HCT116 (cell line): Measurements from ENCODE around the gene TBXAS1. TPM values are rescaled to one million over a fixed set of nuclear protein-coding genes. Genes with fewer than 3 reads are reported as not detected.

ENCODE experiments used
- ATAC-seq: fragments of 200-7000 bp; cut with Tn5 transposase; 2 replicates; pipeline ENCODE4 v1.9.1; 2020; ENCODE audit warnings: mild to moderate bottlenecking, moderate library complexity
- BruUV-seq: library from RNA; stranded (reverse); fragments of 400-500 nt; replicated peaks from 2 replicates; lab custom pipeline; 2021; lab: Mats Ljungman, UMichigan
- CTCF ChIA-PET: fragments of 300-600 bp; sonication (Branson Sonifier 250); formaldehyde crosslinking; loops from one replicate; lab custom pipeline; 2021; ENCODE audit warnings: antibody characterized with exemption; lab: Charles Lee
- POLR2A ChIA-PET: fragments of 300-600, 350-600 bp; sonication (Branson Sonifier 250); formaldehyde crosslinking; loops from one replicate; lab custom pipeline; 2021; ENCODE audit warnings: antibody characterized with exemption; lab: Charles Lee
- RAD21 ChIA-PET, 2 experiments: fragments of 300-600 bp; sonication (Branson Sonifier 250); formaldehyde crosslinking; loops; one replicate each; lab custom pipeline; 2023; ENCODE audit warnings: low total read pairs in 2 of 2; ENCODE audit not compliant: uncharacterized antibody in 2 of 2, unreplicated experiment in 2 of 2, low non-redundant PET in 1 of 2; lab: Charles Lee
- DNase-seq: peaks from one replicate; pipeline ENCODE4 v3.0.0-alpha.2; 2010; ENCODE audit warnings: low read depth, low spot score
- H2AFZ ChIP-seq: fragments of 200-600 bp; shearing (Covaris generic), sonication (generic); 2 replicates; pipeline ENCODE4 v1.6.1; 2017; ENCODE audit warnings: low read depth, mixed run types, mixed read lengths, antibody characterized with exemption, low read length; ENCODE audit not compliant: poor library complexity, severe bottlenecking
- H3K27ac ChIP-seq: 2 replicates; pipeline ENCODE4 v1.5.1; 2012; ENCODE audit warnings: low read depth, low read length
- H3K27me3 ChIP-seq: fragments of 200-600 bp; sonication (generic); 2 replicates; pipeline ENCODE4 v1.6.1; 2016; ENCODE audit warnings: mixed run types, low read length, mixed read lengths; ENCODE audit not compliant: insufficient read depth
- H3K36me3 ChIP-seq, 2 experiments: fragments of 200-500 bp in 1 of 2; fragments of 200-600 bp in 1 of 2; sonication (Bioruptor generic) in 1 of 2; sonication (generic) in 1 of 2; 2 replicates each; pipeline versions ENCODE4 v1.5.1 to v1.6.1; 2014 to 2016; ENCODE audit warnings: low read length in 2 of 2, inconsistent platforms in 1 of 2, mixed read lengths in 1 of 2, mixed run types in 1 of 2; ENCODE audit not compliant: insufficient read depth in 2 of 2, control insufficient read depth in 1 of 2
- H3K4me1 ChIP-seq, 2 experiments: fragments of 200-600 bp in 1 of 2; sonication (generic) in 1 of 2; 2 replicates each; pipeline versions ENCODE4 v1.5.1 to v1.6.1; 2012 to 2017; ENCODE audit warnings: low read length in 2 of 2, inconsistent platforms in 1 of 2, mild to moderate bottlenecking in 1 of 2, mixed read lengths in 1 of 2, mixed run types in 1 of 2, moderate library complexity in 1 of 2; ENCODE audit not compliant: insufficient read depth in 2 of 2, control insufficient read depth in 1 of 2
- H3K4me2 ChIP-seq: fragments of 200-600 bp; sonication (generic); 2 replicates; pipeline ENCODE4 v1.6.1; 2017; ENCODE audit warnings: mixed run types, low read length, mixed read lengths
- H3K4me3 ChIP-seq, 2 experiments: fragments of 200-600 bp in 1 of 2; sonication (generic) in 1 of 2; replicated peaks in 1 of 2; 2 replicates each; pipeline ENCODE4 v1.5.1; 2011 to 2016; ENCODE audit warnings: low read length in 2 of 2, control low read depth in 1 of 2, low read depth in 1 of 2, mild to moderate bottlenecking in 1 of 2, mixed read lengths in 1 of 2, mixed run types in 1 of 2
- H3K79me2 ChIP-seq: fragments of 200-600 bp; sonication (generic); 2 replicates; pipeline ENCODE4 v1.6.1; 2017; ENCODE audit warnings: mild to moderate bottlenecking, mixed run types, low read length, moderate library complexity, mixed read lengths; ENCODE audit not compliant: insufficient read depth
- H3K9ac ChIP-seq: fragments of 200-600 bp; sonication (generic); 2 replicates; pipeline ENCODE4 v1.6.1; 2016; ENCODE audit warnings: low read length, mixed read lengths
- H3K9me2 ChIP-seq: fragments of 200-600 bp; sonication (generic), shearing (Covaris generic); 2 replicates; pipeline ENCODE4 v1.6.1; 2017; ENCODE audit warnings: mixed run types, mild to moderate bottlenecking, moderate library complexity; ENCODE audit not compliant: insufficient read depth
- H3K9me3 ChIP-seq, 2 experiments: fragments of 200-500 bp in 1 of 2; fragments of 200-600 bp in 1 of 2; sonication (Bioruptor generic) in 1 of 2; sonication (generic) in 1 of 2; 2 replicates each; pipeline ENCODE4 v1.6.1; 2014 to 2017; ENCODE audit warnings: low read length in 2 of 2, mixed read lengths in 2 of 2, inconsistent platforms in 1 of 2, low read depth in 1 of 2, mild to moderate bottlenecking in 1 of 2, mixed run types in 1 of 2, moderate library complexity in 1 of 2; ENCODE audit not compliant: control insufficient read depth in 1 of 2, insufficient read depth in 1 of 2
- H4K20me1 ChIP-seq: fragments of 200-600 bp; sonication (generic), shearing (Covaris generic); 2 replicates; pipeline ENCODE4 v1.6.1; 2017; ENCODE audit warnings: mixed run types, mild to moderate bottlenecking, moderate library complexity; ENCODE audit not compliant: insufficient read depth
- ATF3 ChIP-seq: IDR thresholded peaks from 2 replicates; pipeline ENCODE4 v1.6.1; 2012
- CBX3 ChIP-seq: IDR thresholded peaks from 2 replicates; pipeline ENCODE4 v1.6.1; 2012; ENCODE audit warnings: low read depth
- CEBPB ChIP-seq: IDR thresholded peaks from 2 replicates; pipeline ENCODE4 v1.6.1; 2012; ENCODE audit warnings: low read depth
- CTCF ChIP-seq, 3 experiments: fragments of 200-600 bp in 1 of 3; sonication (generic) in 1 of 3; IDR thresholded peaks in 2 of 3; conservative IDR thresholded peaks in 1 of 3; 2 replicates each; pipeline ENCODE4 v1.5.1; 2012 to 2017; ENCODE audit warnings: low read depth in 2 of 3, low read length in 2 of 3, antibody characterized with exemption in 1 of 3, borderline replicate concordance in 1 of 3, control low read depth in 1 of 3, mild to moderate bottlenecking in 1 of 3, mixed read lengths in 1 of 3, mixed run types in 1 of 3, moderate library complexity in 1 of 3; ENCODE audit not compliant: insufficient read depth in 1 of 3
- EGR1 ChIP-seq: IDR thresholded peaks from 2 replicates; pipeline ENCODE4 v1.6.1; 2012; ENCODE audit warnings: low read depth
- ELF1 ChIP-seq: IDR thresholded peaks from 2 replicates; pipeline ENCODE4 v1.6.1; 2012; ENCODE audit warnings: low read depth, borderline replicate concordance
- EZH2 ChIP-seq: fragments of 200-600 bp; sonication (generic); IDR thresholded peaks from 2 replicates; pipeline ENCODE4 v1.6.1; 2017; ENCODE audit warnings: antibody characterized with exemption, mixed run types
- EZH2phosphoT487 ChIP-seq: fragments of 200-600 bp; IDR thresholded peaks from 2 replicates; pipeline ENCODE4 v1.6.1; 2018; ENCODE audit warnings: antibody characterized with exemption, borderline replicate concordance
- POLR2A ChIP-seq: IDR thresholded peaks from 2 replicates; pipeline ENCODE4 v1.7.0; 2011; ENCODE audit warnings: borderline replicate concordance; ENCODE audit not compliant: insufficient read depth, insufficient read length; ENCODE audit errors: extremely low read depth
- POLR2AphosphoS5 ChIP-seq: IDR thresholded peaks from 2 replicates; pipeline ENCODE4 v1.6.1; 2011; ENCODE audit warnings: mild to moderate bottlenecking, low read depth, low read length, moderate library complexity
- RAD21 ChIP-seq: IDR thresholded peaks from 2 replicates; pipeline ENCODE4 v1.6.1; 2012; ENCODE audit warnings: low read depth, mild to moderate bottlenecking
- REST ChIP-seq: IDR thresholded peaks from 2 replicates; pipeline ENCODE4 v1.6.1; 2012; ENCODE audit warnings: low read depth
- SRF ChIP-seq: IDR thresholded peaks from 2 replicates; pipeline ENCODE4 v1.6.1; 2012; ENCODE audit warnings: low read depth
- YY1 ChIP-seq: IDR thresholded peaks from 2 replicates; pipeline ENCODE4 v1.6.1; 2011; ENCODE audit warnings: low read length, low read depth, moderate library complexity, mild to moderate bottlenecking; ENCODE audit not compliant: insufficient replicate concordance; ENCODE audit errors: extremely low read depth
- ZFX ChIP-seq: fragments of 450-650 bp; IDR thresholded peaks from 2 replicates; pipeline ENCODE4 v1.6.1; 2017
- intact Hi-C: fragments of 100-400 bp; cut with micrococcal nuclease; formaldehyde crosslinking; loops from 2 replicates; pipeline ENCODE4 v1.10.0; 2022
- total RNA-seq: library from RNA; stranded (reverse); gene quantifications from one replicate; pipeline ENCODE4 v1.2.1, GENCODE V29; 2021; ENCODE audit not compliant: unreplicated experiment
- TF ChIP-seq, protein P1 (sequence below): IDR thresholded peaks from 2 replicates; pipeline ENCODE4 v1.6.1; 2011; ENCODE audit warnings: mild to moderate bottlenecking, low read length, moderate library complexity; ENCODE audit not compliant: insufficient replicate concordance; ENCODE audit errors: extremely low read depth

The TBXAS1 gene
- total RNA-seq, 1 experiment from 2014 or later, result 1.4 TPM

DNA sequence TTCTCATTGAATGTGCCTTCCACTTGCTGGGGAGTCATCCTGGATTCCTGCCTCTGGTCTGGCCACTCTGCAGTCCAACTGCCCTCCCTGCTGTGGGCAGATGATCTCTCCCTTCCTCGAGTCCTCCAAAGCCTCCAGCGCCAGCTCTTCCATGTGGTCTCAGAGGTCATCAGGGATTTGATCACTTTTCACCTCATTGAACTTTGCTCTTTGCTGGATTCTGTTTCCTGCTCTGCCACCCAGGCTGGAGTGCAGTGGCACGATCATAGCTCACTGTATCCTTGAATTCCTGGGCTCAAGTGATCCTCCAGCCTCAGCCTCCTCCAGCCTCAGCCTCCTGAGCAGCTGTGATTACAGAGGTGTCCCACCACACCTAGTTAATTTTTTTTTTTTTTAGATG, 22.1 kb upstream of the TBXAS1 start (continued):
- TF ChIP-seq REST, result no peak
- TF ChIP-seq EZH2phosphoT487, result no peak
- TF ChIP-seq, protein P1, sequence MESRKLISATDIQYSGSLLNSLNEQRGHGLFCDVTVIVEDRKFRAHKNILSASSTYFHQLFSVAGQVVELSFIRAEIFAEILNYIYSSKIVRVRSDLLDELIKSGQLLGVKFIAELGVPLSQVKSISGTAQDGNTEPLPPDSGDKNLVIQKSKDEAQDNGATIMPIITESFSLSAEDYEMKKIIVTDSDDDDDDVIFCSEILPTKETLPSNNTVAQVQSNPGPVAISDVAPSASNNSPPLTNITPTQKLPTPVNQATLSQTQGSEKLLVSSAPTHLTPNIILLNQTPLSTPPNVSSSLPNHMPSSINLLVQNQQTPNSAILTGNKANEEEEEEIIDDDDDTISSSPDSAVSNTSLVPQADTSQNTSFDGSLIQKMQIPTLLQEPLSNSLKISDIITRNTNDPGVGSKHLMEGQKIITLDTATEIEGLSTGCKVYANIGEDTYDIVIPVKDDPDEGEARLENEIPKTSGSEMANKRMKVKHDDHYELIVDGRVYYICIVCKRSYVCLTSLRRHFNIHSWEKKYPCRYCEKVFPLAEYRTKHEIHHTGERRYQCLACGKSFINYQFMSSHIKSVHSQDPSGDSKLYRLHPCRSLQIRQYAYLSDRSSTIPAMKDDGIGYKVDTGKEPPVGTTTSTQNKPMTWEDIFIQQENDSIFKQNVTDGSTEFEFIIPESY, result no peak
- no peak for TF ChIP-seq POLR2A

DNA sequence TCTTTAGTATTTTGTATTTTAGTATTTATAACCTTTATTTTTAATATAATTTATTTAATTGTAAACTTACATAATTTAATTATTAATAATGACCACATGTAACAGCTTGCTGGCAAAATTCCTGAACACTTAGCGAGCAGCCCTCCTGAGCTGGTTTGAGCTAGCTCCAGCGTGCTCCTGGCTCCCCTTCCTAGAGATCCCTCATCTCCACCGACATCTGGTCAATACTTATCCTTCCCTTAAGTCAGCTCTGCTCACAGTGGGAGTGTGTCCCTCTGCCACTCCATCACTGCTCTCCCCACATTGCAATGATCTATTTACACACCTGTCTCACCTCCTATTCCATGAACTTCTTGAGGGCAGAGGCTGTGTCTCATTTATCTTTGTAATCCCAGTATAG, 20.6 kb upstream of the TBXAS1 start:
- intact Hi-C loops, result no loop called here
- H3K4me3 ChIP-seq, result no peak overlapping the region
- ATAC-seq (no peak), DNase-seq (no peak)
- POLR2A ChIA-PET, result no interaction called here
- RAD21 ChIA-PET, result no interaction called here
- no peaks in the 10 kb centered on the region for H3K4me1 ChIP-seq
- no peak overlapping the region for H3K4me2 ChIP-seq
- no peaks in the 10 kb centered on the region for H3K79me2 ChIP-seq
- no peak overlapping the region for H3K9ac ChIP-seq
- no peak overlapping the region for H3K27ac ChIP-seq
- H3K36me3 ChIP-seq, result no peaks in the 10 kb centered on the region
- H3K27me3 ChIP-seq, result no peaks in the 10 kb centered on the region
- no TSS peak for BruUV-seq
- H3K9me2 ChIP-seq, result no peaks in the 10 kb centered on the region
- no peaks in the 10 kb centered on the region for H4K20me1 ChIP-seq
- H3K9me3 ChIP-seq, result no peaks in the 10 kb centered on the region
- CTCF ChIA-PET, result interaction anchor here (1.8 kb wide), 1 partner anchor 190 kb away, joined by 4 read pairs; no protein-coding TSS in a partner anchor
- no peak overlapping the region for H2AFZ ChIP-seq
- no peak for TF ChIP-seq ATF3
- no peak for TF ChIP-seq CTCF (IDR thresholded peaks at IDR 0.05 in 2 of 3, conservative IDR thresholded peaks at IDR 0.05 in 1 of 3; ENCODE audit: borderline replicate concordance in 1 of 3, insufficient read depth in 1 of 3, low read depth in 2 of 3, low read length in 2 of 3)
- TF ChIP-seq CBX3, result no peak
- no peak for TF ChIP-seq CEBPB
- TF ChIP-seq YY1, result no peak
- no peak for TF ChIP-seq ZFX
- TF ChIP-seq ELF1, result no peak
- TF ChIP-seq RAD21, result no peak
- no peak for TF ChIP-seq EZH2
- TF ChIP-seq SRF, result no peak
- TF ChIP-seq EGR1, result no peak
- no peak for TF ChIP-seq POLR2AphosphoS5
